SK-N-SH (cell line): ENCODE data around the gene CELSR2. TPM values are rescaled to one million over a fixed set of nuclear protein-coding genes. Genes with fewer than 3 reads are reported as not detected.

Source experiments
- CTCF ChIA-PET: fragments of 300-600, 350-600 bp; formaldehyde crosslinking; extraction: SDS; loops from one replicate; lab custom pipeline; 2021; lab: Yijun Ruan, JAX
- POLR2A ChIA-PET: fragments of 350-600 bp; sonication (Branson Sonifier 250); formaldehyde crosslinking; extraction: SDS; loops from one replicate; lab custom pipeline; 2020; ENCODE audit warnings: antibody characterized with exemption, inconsistent platforms; lab: Yijun Ruan, JAX
- DNase-seq: peaks from one replicate; pipeline ENCODE4 v3.0.0; 2012
- H2AFZ ChIP-seq: fragments of 200-600 bp; sonication (generic); 2 replicates; pipeline ENCODE4 v1.8.1; 2016; ENCODE audit warnings: antibody characterized with exemption, mild to moderate bottlenecking, low read depth
- H3F3A ChIP-seq: fragments of 200-600 bp; sonication (generic); replicated peaks from 2 replicates; pipeline ENCODE3; 2016; ENCODE audit warnings: antibody characterized with exemption, mild to moderate bottlenecking; ENCODE audit not compliant: insufficient read depth
- H3K27ac ChIP-seq, 2 experiments: fragments of 200-500 bp in 1 of 2; fragments of 200-600 bp in 1 of 2; sonication (Bioruptor generic) in 1 of 2; sonication (generic), shearing (Covaris generic) in 1 of 2; 2 replicates each; pipeline versions ENCODE4 v1.5.1 to v1.6.1; 2014 to 2016; ENCODE audit warnings: low read depth in 2 of 2, inconsistent platforms in 1 of 2, low read length in 1 of 2, mild to moderate bottlenecking in 1 of 2, mixed read lengths in 1 of 2
- H3K27me3 ChIP-seq: fragments of 200-600 bp; sonication (generic), shearing (Covaris generic); 2 replicates; pipeline ENCODE4 v1.6.1; 2016; ENCODE audit warnings: mixed run types; ENCODE audit not compliant: insufficient read depth
- H3K36me3 ChIP-seq, 2 experiments: fragments of 200-500 bp in 1 of 2; fragments of 200-600 bp in 1 of 2; sonication (Bioruptor generic) in 1 of 2; sonication (generic) in 1 of 2; replicated peaks in 1 of 2; 2 replicates each; pipeline versions ENCODE3 to v1.5.1; 2014 to 2016; ENCODE audit warnings: low read length in 1 of 2, mild to moderate bottlenecking in 1 of 2; ENCODE audit not compliant: insufficient read depth in 2 of 2, control insufficient read depth in 1 of 2
- H3K4me1 ChIP-seq, 2 experiments: fragments of 200-500 bp in 1 of 2; fragments of 200-600 bp in 1 of 2; sonication (Bioruptor generic) in 1 of 2; sonication (generic), shearing (Covaris generic) in 1 of 2; 2 replicates each; pipeline versions ENCODE4 v1.5.1 to v1.6.1; 2014 to 2016; ENCODE audit warnings: low read depth in 1 of 2, low read length in 1 of 2, mixed run types in 1 of 2; ENCODE audit not compliant: insufficient read depth in 2 of 2, control insufficient read depth in 1 of 2
- H3K4me2 ChIP-seq: fragments of 200-600 bp; sonication (generic), shearing (Covaris generic); 2 replicates; pipeline ENCODE4 v1.6.1; 2017; ENCODE audit warnings: mixed run types
- H3K4me3 ChIP-seq, 2 experiments: fragments of 200-500 bp in 1 of 2; fragments of 200-600 bp in 1 of 2; sonication (Bioruptor generic) in 1 of 2; sonication (generic), shearing (Covaris generic) in 1 of 2; 2 replicates each; pipeline versions ENCODE4 v1.5.1 to v1.8.1; 2014 to 2016; ENCODE audit warnings: low read depth in 2 of 2, inconsistent platforms in 1 of 2, low read length in 1 of 2, mild to moderate bottlenecking in 1 of 2, mixed read lengths in 1 of 2, moderate library complexity in 1 of 2
- H3K79me2 ChIP-seq: fragments of 200-600 bp; sonication (generic); 2 replicates; pipeline ENCODE4 v1.8.1; 2017; ENCODE audit warnings: mild to moderate bottlenecking; ENCODE audit not compliant: insufficient read depth
- H3K9ac ChIP-seq: fragments of 200-600 bp; sonication (generic); 2 replicates; pipeline ENCODE4 v1.6.1; 2017; ENCODE audit warnings: mixed run types
- H3K9me2 ChIP-seq: fragments of 200-600 bp; sonication (generic); 2 replicates; pipeline ENCODE4 v1.6.1; 2017; ENCODE audit warnings: mixed run types
- H3K9me3 ChIP-seq: fragments of 200-600 bp; sonication (generic); 2 replicates; pipeline ENCODE4 v1.6.1; 2017; ENCODE audit warnings: mixed run types, mild to moderate bottlenecking, moderate library complexity
- H4K20me1 ChIP-seq: fragments of 200-600 bp; sonication (generic); 2 replicates; pipeline ENCODE4 v1.6.1; 2017; ENCODE audit warnings: mild to moderate bottlenecking, mixed run types; ENCODE audit not compliant: insufficient read depth
- CTCF ChIP-seq: fragments of 200-600 bp; sonication (generic); IDR thresholded peaks from 2 replicates; pipeline ENCODE4 v1.6.1; 2017; ENCODE audit warnings: antibody characterized with exemption, mild to moderate bottlenecking, moderate library complexity
- EP300 ChIP-seq, 2 experiments: IDR thresholded peaks; 2 replicates each; pipeline versions ENCODE4 v1.4.0 to v1.6.1; 2012; ENCODE audit warnings: borderline replicate concordance in 1 of 2, low read depth in 1 of 2, low read length in 1 of 2
- EZH2phosphoT487 ChIP-seq: fragments of 200-600 bp; sonication (generic); IDR thresholded peaks from 2 replicates; pipeline ENCODE4 v1.6.1; 2017; ENCODE audit warnings: low read depth, mixed run types, mild to moderate bottlenecking, antibody characterized with exemption, moderate library complexity, borderline replicate concordance
- FOXM1 ChIP-seq: IDR thresholded peaks from 2 replicates; pipeline ENCODE4 v1.4.0; 2012; ENCODE audit warnings: low read depth, mild to moderate bottlenecking
- GABPA ChIP-seq: IDR thresholded peaks from 2 replicates; pipeline ENCODE4 v1.4.0; 2012; ENCODE audit warnings: low read depth, mild to moderate bottlenecking
- GATA2 ChIP-seq: sonication (generic); formaldehyde crosslinking; IDR thresholded peaks from 2 replicates; pipeline ENCODE4 v1.5.0; 2020; ENCODE audit warnings: mild to moderate bottlenecking, missing genetic modification reagents
- IRF3 ChIP-seq: fragments of 150-350 bp; IDR thresholded peaks from 2 replicates; pipeline ENCODE4 v1.6.1; 2016; ENCODE audit warnings: mild to moderate bottlenecking, low read depth, low read length
- JUND ChIP-seq: IDR thresholded peaks from 2 replicates; pipeline ENCODE4 v1.4.0; 2012
- MEF2A ChIP-seq: IDR thresholded peaks from 2 replicates; pipeline ENCODE4 v1.4.0; 2012; ENCODE audit warnings: low read depth, borderline replicate concordance
- MXI1 ChIP-seq: IDR thresholded peaks from 2 replicates; pipeline ENCODE4 v1.6.1; 2012; ENCODE audit warnings: mild to moderate bottlenecking, low read depth, low read length, improper control_type of control experiment
- NRF1 ChIP-seq: IDR thresholded peaks from 2 replicates; pipeline ENCODE4 v1.6.1; 2012; ENCODE audit warnings: low read depth, mild to moderate bottlenecking, low read length
- POLR2AphosphoS5 ChIP-seq: IDR thresholded peaks from 2 replicates; pipeline ENCODE4 v1.6.1; 2012; ENCODE audit warnings: low read depth, low read length
- RAD21 ChIP-seq: IDR thresholded peaks from 2 replicates; pipeline ENCODE4 v1.6.1; 2012; ENCODE audit warnings: mild to moderate bottlenecking, low read length
- REST ChIP-seq: IDR thresholded peaks from 2 replicates; pipeline ENCODE4 v1.6.1; 2012; ENCODE audit warnings: mild to moderate bottlenecking, low read depth, low read length, moderate library complexity
- SMC3 ChIP-seq: IDR thresholded peaks from 2 replicates; pipeline ENCODE4 v1.6.1; 2012; ENCODE audit warnings: low read depth, low read length, improper control_type of control experiment
- TAF1 ChIP-seq: IDR thresholded peaks from 2 replicates; pipeline ENCODE4 v1.6.1; 2012; ENCODE audit warnings: low read depth, mild to moderate bottlenecking, low read length, moderate library complexity, borderline replicate concordance
- TCF12 ChIP-seq: IDR thresholded peaks from 2 replicates; pipeline ENCODE4 v1.4.0; 2012
- TEAD4 ChIP-seq: IDR thresholded peaks from 2 replicates; pipeline ENCODE4 v1.4.0; 2012; ENCODE audit warnings: mild to moderate bottlenecking, borderline replicate concordance; ENCODE audit not compliant: insufficient read depth
- WGBS: methylation state at CpG from one replicate; pipeline ENCODE4 v1.1.6; 2017; ENCODE audit warnings: low lambda C conversion rate; 5-methylcytosine and 5-hydroxymethylcytosine counted together
- polyA plus RNA-seq, 3 experiments: library from polyadenylated mRNA; depleted of rRNA; stranded (reverse); fragments of >200 nt; gene quantifications; 2 replicates each; pipeline ENCODE4 v1.2.3, GENCODE V29; 2012

Gene CELSR2
- polyA plus RNA-seq, 1 of the 3 experiments (the other 2 are of a cell fraction) = 3.5 TPM

GRCh38 chr1:109270623-109271317, 21.4 kb downstream of the CELSR2 start (continued):
- no peak for TF ChIP-seq GATA2 (CRISPR knock-in tag)

GRCh38 chr1:109271458-109271857, 22.1 kb downstream of the CELSR2 start:
- DNase-seq = no peak
- Histone ChIP-seq H3K9me3 (no peaks in the 10 kb centered on the region), H3K9me2 (no peaks in the 10 kb centered on the region), H3K4me1 (peaks cover 15 to 19% of the 10 kb centered on the region in 2 experiments), H3K79me2 (no peaks in the 10 kb centered on the region), H2AFZ (no peak overlapping the region), H3K4me3 (no peak overlapping the region), H3K27me3 (no peaks in the 10 kb centered on the region), H3K4me2 (no peak overlapping the region), H3K36me3 (no peaks in the 10 kb centered on the region), H4K20me1 (no peaks in the 10 kb centered on the region), H3K9ac (no peak overlapping the region)
- WGBS = 81% methylated on average over 5 of the region's 6 CpGs
- POLR2A ChIA-PET = no interaction called here
- CTCF ChIA-PET = interaction anchor here (1.2 to 1.9 kb wide), 2 partner anchors 128 to 159 kb away, joined by 3 to 6 read pairs; a partner anchor contains a TSS
- TF ChIP-seq FOXM1 (no peak), JUND (no peak), EP300 (IDR thresholded peaks at IDR 0.05; ENCODE audit: borderline replicate concordance in 1 of 2, low read depth in 1 of 2, low read length in 1 of 2) (no peak), IRF3 (no peak), SMC3 (no peak), GATA2 (CRISPR knock-in tag) (no peak), GABPA (no peak), TEAD4 (no peak), CTCF (no peak), POLR2AphosphoS5 (no peak), EZH2phosphoT487 (no peak), RAD21 (no peak), MXI1 (no peak), REST (no peak), MEF2A (no peak), TCF12 (no peak), TAF1 (no peak), NRF1 (no peak)
- TF ChIP-seq, all 33 proteins: peak for 0
- Histone ChIP-seq H3K27ac (no peak overlapping the region), H3F3A (peaks cover 6% of the 10 kb centered on the region)
